ENCODE measurements around the gene CSNK1E. TPM values are rescaled to one million over a fixed set of nuclear protein-coding genes. Genes with fewer than 3 reads are reported as not detected.

CSNK1E gene
- total RNA-seq, 4 donors from 2014 or later = 29.8 to 66.3 (median 40.3) TPM

DNA sequence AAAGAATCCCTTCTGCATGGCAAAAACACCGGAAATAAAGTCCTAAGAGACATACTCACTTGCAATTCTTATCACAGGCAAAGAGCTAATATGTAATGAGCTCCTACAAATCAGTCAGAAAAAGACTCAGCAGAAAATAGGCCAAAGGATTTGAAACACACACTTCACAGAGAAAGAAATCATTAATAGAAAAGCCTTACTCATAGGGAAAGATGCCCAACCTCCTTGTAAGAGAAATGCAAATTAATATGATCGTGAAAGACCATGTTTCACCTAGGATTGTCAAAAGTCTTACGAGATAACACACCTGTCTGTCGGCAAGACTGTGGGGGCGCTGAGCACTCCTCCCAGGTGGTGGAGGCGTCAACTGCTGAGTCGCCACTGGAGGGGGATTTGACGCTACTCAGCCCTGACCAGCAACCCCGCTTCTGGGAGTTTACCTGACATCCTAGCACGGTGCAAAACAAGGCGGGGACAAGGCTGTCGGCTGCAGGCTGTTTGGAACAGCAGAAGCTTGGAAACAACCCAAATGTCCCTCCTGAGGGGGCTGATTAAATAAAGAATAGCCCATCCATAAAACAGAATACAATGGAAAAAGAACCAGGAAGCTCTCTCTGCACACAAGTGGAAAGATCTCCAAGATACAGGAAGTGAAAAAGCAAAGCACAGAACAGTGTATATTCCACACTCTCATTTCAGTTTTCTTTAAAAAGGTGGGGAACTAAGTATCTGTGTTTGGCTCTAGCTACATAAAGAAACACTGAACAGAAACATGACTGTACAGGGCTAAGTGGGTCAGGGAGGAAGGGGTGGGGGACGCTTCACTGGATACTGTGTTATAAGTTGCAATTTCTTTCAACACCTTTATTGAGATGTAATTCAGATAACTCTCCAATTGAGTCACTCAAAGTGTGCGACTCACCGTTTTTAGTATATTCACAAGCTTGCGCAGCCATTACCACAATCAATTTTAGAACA lies 11.5 kb downstream of the CSNK1E start:
- H3K27me3 ChIP-seq = no peaks in the 10 kb centered on the region
- intact Hi-C loops (cut with DNase I; ENCODE audit: low total_unique reads) (no loop called here), in situ Hi-C loops (cut with MboI; ENCODE audit: low sequenced_read_pairs in 4 of 4) (no loop called here)
- H3K36me3 ChIP-seq = peaks cover 0 to 20% of the 10 kb centered on the region in 2 donors
- H3K4me1 ChIP-seq = peaks cover 65 to 72% of the 10 kb centered on the region in 2 donors
- DNase-seq (no peak), ATAC-seq (no peak)
- H3K27ac ChIP-seq = peak overlapping the region; percentile 46 to 96 (median 76)
- TF ChIP-seq, protein P1, sequence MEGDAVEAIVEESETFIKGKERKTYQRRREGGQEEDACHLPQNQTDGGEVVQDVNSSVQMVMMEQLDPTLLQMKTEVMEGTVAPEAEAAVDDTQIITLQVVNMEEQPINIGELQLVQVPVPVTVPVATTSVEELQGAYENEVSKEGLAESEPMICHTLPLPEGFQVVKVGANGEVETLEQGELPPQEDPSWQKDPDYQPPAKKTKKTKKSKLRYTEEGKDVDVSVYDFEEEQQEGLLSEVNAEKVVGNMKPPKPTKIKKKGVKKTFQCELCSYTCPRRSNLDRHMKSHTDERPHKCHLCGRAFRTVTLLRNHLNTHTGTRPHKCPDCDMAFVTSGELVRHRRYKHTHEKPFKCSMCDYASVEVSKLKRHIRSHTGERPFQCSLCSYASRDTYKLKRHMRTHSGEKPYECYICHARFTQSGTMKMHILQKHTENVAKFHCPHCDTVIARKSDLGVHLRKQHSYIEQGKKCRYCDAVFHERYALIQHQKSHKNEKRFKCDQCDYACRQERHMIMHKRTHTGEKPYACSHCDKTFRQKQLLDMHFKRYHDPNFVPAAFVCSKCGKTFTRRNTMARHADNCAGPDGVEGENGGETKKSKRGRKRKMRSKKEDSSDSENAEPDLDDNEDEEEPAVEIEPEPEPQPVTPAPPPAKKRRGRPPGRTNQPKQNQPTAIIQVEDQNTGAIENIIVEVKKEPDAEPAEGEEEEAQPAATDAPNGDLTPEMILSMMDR (IDR thresholded peaks at IDR 0.05 in 4 of 5, conservative IDR thresholded peaks at IDR 0.05 in 1 of 5) = no peak
- no peak for TF ChIP-seq POLR2A (IDR thresholded peaks at IDR 0.05)
- H3K9me3 ChIP-seq = no peaks in the 10 kb centered on the region
- peak overlapping the region in 1 of 4 donors; percentile 1 for H3K4me3 ChIP-seq

DNA sequence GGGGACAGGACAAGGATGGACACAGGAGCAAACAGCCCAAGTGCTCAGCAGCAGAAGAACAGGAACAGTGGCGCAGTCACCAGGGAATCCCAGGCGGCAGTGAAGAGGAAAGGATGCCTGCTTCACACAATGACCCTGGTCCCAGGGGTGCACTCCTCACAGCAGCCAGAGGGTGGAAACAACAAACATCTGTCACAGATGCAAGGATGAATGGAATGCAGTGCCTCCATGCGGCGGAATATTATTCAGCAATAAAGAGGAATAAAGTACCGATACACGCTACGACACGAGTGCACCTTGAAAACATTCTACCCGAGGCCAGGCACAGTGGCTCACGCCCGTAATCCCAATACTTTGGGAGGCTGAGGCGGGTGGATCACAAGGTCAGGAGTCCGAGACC lies 12.7 kb downstream of the CSNK1E start:
- TF ChIP-seq, protein P1 (IDR thresholded peaks at IDR 0.05 in 4 of 5, conservative IDR thresholded peaks at IDR 0.05 in 1 of 5) = peak in 2 of 5 experiments; percentile 15 to 38
- TF ChIP-seq POLR2A (IDR thresholded peaks at IDR 0.05) = no peak
- ATAC-seq = peak; percentile 16 to 36
- in situ Hi-C loops (cut with MboI; ENCODE audit: low sequenced_read_pairs in 4 of 4) = no loop called here
- Histone ChIP-seq H3K4me1 (peaks cover 65 to 68% of the 10 kb centered on the region in 2 donors), H3K27ac (peak overlapping the region; percentile 63 to 96 (median 78)), H3K36me3 (peaks cover 0 to 32% of the 10 kb centered on the region in 2 donors), H3K27me3 (no peaks in the 10 kb centered on the region), H3K4me3 (no peak overlapping the region), H3K9me3 (no peaks in the 10 kb centered on the region)
- DNase-seq = no peak
- intact Hi-C loops (cut with DNase I; ENCODE audit: low total_unique reads) = no loop called here

DNA sequence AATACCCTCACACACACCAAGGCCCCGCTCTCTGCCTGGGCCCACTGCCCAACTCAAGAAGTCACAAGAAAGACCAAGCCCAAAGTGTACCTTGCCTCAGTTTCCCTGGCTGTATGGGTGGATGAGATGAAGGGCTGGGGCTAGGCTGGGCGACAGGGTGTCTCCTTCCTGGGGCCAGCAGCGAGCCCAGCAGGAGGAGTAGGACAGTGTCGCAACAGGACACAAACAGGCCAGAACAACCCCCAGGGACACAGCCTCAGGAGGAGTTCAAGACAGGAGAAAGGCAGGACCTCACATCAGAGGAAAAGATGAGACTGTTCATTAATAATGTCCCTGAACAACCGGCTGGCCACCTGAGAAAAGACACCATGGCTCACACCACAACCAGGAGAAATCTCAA lies 13.3 kb downstream of the CSNK1E start:
- ATAC-seq (peak; percentile 32 to 40), DNase-seq (peak in 1 of 2 donors; percentile 52)
- intact Hi-C loops (cut with DNase I; ENCODE audit: low total_unique reads) = no loop called here
- peaks cover 0 to 38% of the 10 kb centered on the region in 2 donors for H3K36me3 ChIP-seq
- peak overlapping the region; percentile 63 to 96 (median 78) for H3K27ac ChIP-seq
- no peak for TF ChIP-seq POLR2A (IDR thresholded peaks at IDR 0.05)
- TF ChIP-seq, protein P1 (IDR thresholded peaks at IDR 0.05 in 4 of 5, conservative IDR thresholded peaks at IDR 0.05 in 1 of 5) = no peak
- H3K4me3 ChIP-seq = no peak overlapping the region
- H3K4me1 ChIP-seq = peaks cover 61 to 68% of the 10 kb centered on the region in 2 donors
- in situ Hi-C loops (cut with MboI; ENCODE audit: low sequenced_read_pairs in 4 of 4) = no loop called here
- no peaks in the 10 kb centered on the region for H3K27me3 ChIP-seq
- H3K9me3 ChIP-seq = no peaks in the 10 kb centered on the region

DNA sequence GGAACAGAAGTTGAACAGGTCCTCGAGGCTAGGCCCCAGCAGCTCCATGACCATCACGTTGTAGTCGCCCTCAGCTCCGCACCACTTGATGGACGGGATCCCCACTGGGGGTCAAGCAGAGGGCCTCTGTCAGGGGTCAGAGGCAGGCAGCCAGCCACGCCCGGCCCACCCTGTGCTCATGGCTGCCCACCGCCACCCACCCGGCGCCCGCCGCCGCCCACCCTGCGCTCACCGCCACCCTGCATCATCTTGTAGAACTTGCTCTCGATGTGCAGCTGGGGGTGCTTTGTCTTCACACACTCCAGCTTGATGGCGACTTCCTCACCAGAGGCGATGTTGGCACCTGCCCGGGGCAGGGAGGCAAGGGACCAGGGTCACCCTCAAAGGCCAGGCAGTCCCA lies 14.3 kb downstream of the CSNK1E start:
- Histone ChIP-seq H3K4me3 (no peak overlapping the region), H3K9me3 (no peaks in the 10 kb centered on the region), H3K36me3 (peaks cover 0 to 49% of the 10 kb centered on the region in 2 donors), H3K27me3 (no peaks in the 10 kb centered on the region), H3K4me1 (peaks cover 51 to 58% of the 10 kb centered on the region in 2 donors), H3K27ac (peak overlapping the region in 3 of 4 donors; percentile 63 to 96 (median 89))
- ATAC-seq (no peak), DNase-seq (no peak)
- intact Hi-C loops (cut with DNase I; ENCODE audit: low total_unique reads) = no loop called here
- TF ChIP-seq, protein P1 (IDR thresholded peaks at IDR 0.05 in 4 of 5, conservative IDR thresholded peaks at IDR 0.05 in 1 of 5) = no peak
- no peak for TF ChIP-seq POLR2A (IDR thresholded peaks at IDR 0.05)
- in situ Hi-C loops (cut with MboI; ENCODE audit: low sequenced_read_pairs in 4 of 4) = no loop called here

Data from gastrocnemius medialis (tissue), 4 donors.